GM19238 (cell line): ENCODE results near the gene MIGA2.
"Not testable (repeated sequence)": the region's sequence is repeated elsewhere in the genome, so short reads cannot be mapped to it uniquely, and the experiment has no call there.

Experiments
- DNase-seq: peaks from one replicate; pipeline ENCODE4 v3.0.0; 2011; ENCODE audit warnings: low spot score; ENCODE audit not compliant: insufficient read length

Gene MIGA2

DNA sequence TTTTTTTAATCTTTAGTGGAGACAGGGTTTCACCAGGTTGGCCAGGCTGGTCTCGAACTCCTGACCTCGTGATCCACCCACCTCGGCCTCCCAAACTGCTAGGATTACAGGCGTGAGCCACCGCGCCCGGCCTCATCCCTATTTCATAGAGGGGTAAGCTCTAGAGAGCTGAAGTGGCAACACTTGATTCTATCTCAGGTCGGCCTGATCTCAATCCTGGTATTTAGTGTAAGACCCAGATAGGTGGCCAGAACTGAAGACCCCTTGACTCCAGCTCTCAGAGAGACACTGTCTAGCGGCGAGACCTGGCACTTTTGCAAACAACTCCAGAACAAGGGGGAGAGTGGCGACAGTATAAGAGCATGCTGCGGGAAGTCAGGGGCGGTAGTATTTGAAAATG, 588 bp upstream of the MIGA2 start:
- DNase-seq, result not testable (repeated sequence)

DNA sequence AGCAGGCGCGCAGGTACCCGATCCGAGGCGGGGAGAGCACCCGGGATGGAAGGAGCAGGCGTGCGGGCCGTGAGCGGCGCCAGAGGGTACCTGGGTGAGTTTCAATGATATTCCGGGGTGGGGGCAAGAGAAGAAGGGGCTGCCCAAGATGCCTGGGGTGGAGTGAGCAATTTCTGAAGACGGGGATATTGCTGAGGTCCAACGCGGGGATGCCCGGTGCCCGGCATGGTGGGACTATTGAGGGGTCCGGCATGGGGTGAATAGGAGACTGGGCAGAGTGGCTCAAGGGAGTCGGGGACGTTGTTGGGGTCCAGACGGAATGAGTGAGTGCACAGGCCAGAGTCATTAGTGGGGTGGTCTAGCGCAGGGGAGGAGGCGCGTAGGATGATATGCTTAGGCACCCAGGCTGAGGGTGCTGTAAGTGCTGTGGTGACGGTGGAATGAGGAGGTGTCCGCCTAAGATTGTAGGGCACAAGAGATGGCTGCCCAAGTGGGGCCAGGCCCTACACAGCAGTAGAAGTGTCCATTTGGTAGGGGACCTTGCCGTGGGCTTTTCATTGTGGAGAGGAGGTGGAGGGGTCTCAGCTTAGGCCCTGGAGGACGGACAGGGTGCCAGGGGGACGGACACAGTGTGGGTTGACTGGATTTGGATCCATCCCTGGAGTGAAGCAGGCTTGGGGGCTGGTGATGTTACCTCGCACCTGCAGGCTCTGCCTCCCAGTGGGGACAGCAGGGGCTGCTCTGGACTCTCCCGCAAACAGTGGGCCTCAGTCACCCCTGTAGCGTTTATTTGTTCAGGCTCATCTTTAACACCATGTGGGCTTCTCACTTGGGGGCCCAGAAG, 719 bp downstream of the MIGA2 start:
- no peak for DNase-seq

DNA sequence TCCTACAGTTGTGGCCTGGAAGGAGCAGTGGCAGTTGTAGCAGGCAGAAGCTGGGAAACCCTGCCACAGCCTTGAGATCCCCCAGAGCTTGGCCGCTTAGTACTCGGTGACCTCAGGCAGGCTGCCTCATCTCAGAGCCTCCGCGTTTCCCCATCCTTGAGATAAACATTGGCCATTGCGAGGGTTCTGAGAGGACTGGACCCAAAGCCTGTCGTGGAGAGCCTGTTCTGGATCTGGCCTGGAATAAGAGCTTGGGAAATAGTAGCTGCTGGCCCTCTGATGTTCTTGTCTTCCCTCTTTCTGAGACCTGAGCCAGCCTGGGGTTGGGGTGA, 1.3 kb downstream of the MIGA2 start:
- DNase-seq, result no peak

DNA sequence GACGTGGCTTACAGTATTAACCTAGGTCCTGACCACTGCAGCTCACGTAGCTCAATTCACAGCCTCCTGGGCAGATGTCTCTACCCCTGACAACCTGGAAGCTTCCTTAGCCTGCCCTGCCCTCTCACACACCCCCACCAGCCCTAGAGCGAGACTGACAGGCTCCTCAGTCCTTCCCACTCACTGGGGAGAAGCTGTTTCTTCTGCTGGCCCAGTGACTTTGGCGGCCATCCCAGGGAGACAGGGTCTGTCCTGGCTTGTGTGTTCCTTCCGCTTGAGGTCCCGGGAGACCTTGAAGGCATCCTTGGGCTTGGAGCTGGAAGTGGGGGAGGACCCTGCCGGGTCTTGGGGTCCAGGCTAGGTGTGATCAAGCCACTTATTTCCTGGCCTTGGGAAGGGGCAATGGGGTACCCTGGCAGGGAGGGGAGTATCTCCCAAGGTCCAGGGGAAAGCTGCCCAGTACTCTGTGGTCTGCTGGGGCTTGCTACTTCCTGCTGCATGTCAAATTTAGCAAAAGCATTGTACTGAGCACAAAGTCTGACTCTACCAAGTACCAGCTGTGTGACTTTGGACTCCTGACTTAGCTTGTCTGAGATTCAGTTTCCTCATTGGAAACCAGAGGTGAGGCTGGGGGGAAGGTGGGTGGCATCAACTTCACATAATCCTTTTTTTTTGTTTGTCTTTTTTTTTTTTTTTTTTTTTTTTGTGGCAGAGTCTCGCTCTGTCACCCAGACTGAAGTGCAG, 1.9 kb downstream of the MIGA2 start:
- no peak for DNase-seq

- no peak for DNase-seq
These were observed 3.8 kb downstream of the MIGA2 start for GRCh38 chr9:129040113-129040643.

GRCh38 chr9:129042016-129042415, 5.6 kb downstream of the MIGA2 start:
- no peak for DNase-seq

GRCh38 chr9:129052592-129052991, 16.2 kb downstream of the MIGA2 start:
- DNase-seq, result no peak

DNA sequence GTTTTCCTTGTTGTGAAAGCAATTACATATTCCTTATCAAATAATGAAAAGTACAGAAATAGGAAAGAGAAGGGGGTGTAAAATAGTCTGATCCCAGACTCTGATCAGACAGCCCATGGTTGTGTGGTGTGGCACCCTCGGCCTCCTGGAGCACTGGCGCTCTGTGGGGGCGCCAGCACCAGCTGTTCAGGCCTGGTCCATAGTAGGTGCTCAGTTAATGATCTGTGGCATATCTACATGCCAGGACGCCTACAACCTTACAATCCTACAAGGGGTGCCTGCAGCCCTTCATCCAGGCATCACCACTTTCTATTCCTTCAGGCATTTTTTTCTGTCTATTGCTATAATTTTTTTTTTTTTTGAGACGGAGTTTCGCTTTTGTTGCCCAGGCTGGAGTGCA, 16.6 kb downstream of the MIGA2 start:
- DNase-seq, result no peak

DNA sequence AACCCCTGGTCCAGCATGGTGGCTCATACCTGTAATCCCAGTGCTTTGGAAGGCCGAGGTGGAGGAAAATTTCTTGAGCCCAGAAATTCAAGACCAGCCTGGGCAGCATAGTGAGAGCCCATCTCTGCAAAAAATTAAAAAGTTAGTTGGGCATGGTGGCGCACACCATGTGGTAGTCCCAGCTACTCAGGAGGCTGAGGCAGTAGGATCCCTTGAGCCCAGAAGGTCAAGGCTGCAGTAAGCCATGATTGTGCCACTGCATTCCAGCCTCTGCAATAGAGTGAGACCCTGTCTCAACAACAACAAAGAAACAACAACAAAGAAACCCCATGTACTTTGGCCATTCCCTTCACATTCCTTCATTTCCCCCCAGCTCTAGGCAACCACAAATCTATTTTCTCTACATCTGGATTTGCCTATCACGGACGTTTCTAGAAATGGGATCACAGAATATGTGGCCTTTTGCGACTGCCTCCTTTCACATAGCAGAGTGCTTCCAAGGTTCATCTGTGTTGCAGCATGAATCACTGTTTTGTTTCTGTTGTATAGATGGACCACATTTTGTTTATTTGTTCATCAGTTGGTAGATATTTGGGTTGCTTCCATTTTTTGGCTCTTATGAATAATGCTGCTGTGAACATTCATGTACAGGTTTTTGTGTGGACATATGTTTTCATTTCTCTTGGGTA, 17.9 kb downstream of the MIGA2 start:
- no peak for DNase-seq

GRCh38 chr9:129058965-129059795, 22.8 kb downstream of the MIGA2 start:
- no peak for DNase-seq

DNA sequence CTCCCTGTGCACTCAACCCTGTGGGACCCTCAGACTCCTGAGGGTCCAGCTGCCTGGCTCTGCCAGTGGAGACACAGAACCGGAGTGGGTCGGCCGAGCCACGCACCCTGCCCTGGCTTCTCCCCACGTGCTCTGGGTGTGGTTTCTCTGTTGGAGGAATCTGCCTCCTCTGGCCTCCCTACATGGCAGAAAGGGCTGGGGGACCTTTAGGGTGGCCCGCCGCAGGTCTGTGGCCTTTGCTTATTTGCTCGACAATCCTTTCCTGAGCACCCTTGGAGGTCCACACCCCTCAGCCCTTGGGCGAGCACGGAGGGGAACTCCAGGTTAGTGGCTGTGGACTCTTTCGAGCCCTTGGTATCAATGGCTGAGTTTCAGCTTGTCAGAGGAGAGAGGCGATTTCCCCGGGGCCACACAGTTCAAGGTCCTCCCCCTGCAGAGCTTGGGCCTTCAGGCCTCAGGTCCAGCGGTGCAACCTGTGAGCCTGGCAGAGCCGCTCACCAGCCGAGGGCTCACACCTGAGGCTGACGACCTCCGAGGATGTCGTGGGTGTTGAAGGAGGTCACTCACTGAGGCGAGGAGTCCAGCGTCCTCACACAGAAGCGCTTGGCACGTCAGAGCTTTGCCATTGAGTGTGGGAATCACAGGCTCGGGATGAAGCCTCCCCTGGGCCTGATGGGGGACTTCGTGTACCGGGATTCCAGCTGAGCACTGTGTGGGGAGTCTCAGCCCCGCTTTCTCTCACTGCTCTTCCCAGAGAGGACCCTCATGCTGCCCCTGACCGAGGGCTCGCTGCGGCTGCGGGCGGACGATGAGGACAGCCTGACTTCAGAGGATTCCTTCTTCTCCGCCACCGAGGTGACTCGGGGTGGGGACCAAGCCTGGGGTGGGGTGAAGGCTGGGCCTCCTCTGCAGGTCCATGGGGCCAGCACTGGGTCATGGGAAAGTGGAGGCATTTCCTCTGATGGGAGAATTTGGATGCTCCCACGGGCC, 23.7 kb downstream of the MIGA2 start:
- no peak for DNase-seq

- DNase-seq, result no peak
These were observed 24.6 kb downstream of the MIGA2 start for GRCh38 chr9:129060991-129061390.

DNA sequence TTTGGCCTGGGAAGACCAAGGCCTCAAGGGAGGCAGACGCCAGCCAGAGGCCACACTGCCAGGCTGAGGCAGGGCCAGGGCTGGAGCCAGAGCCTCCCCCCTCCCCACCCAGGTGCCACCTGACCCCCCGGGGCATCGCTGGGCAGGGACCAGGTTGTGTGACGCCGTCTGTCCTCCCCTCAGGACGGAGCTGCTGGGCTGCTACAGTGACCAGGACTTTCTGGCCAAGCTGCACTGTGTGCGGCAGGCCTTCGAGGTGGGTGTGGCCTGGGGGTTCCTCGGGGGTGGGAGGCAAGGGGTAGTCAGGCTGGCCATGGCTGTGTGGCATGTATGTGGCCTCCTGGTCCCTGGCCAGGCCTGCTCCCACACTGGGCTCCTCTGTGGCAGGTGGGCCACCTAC, 26.6 kb downstream of the MIGA2 start:
- no peak for DNase-seq

GRCh38 chr9:129064499-129064908, 28.1 kb downstream of the MIGA2 start:
- DNase-seq, result no peak

- no peak for DNase-seq
These were observed 31.7 kb downstream of the MIGA2 start for GRCh38 chr9:129068110-129068509.

DNA sequence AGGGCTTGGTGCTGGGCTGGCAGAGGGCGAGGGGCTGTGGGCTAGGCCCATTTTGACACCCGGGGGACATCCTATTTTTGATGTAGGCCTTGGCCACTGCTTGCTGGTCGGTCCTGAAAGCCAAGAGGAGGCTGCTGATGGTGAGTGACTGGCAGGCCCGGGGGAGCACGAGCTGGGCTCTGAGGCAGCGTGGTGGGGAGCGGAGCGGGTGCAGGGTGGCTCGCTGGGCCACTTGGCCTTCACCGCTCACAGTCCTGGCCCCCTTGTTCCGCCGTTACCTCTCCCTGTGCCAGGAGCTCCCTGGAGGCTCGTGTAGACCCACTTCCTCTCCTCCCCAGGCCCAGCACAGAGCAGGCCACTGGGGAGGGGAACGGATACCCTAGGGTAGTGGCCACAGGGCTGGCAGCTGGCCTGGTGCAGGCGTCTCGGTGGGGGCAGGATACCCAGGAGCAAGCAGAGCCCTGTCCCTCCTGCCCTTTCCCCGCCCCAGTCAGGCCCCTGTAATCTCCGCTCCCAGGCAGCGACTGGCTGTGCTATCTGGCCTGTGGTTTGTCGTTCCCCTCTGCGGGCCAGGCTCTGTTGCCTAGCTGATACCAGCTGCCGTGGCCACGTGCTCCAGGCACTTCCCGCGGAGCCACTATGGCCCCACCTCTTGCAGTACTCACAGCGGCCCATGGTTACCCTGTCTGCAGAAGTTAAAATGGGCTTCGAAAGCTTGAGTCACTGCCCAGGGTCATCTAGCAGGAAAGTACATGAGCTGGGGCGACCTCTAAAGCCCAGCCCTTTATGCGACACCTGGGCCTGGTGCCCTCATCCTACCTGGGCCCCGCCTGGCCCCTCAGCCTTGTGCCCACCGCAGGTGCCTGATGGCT, 32.8 kb downstream of the MIGA2 start:
- DNase-seq, result peak; percentile 63

DNA sequence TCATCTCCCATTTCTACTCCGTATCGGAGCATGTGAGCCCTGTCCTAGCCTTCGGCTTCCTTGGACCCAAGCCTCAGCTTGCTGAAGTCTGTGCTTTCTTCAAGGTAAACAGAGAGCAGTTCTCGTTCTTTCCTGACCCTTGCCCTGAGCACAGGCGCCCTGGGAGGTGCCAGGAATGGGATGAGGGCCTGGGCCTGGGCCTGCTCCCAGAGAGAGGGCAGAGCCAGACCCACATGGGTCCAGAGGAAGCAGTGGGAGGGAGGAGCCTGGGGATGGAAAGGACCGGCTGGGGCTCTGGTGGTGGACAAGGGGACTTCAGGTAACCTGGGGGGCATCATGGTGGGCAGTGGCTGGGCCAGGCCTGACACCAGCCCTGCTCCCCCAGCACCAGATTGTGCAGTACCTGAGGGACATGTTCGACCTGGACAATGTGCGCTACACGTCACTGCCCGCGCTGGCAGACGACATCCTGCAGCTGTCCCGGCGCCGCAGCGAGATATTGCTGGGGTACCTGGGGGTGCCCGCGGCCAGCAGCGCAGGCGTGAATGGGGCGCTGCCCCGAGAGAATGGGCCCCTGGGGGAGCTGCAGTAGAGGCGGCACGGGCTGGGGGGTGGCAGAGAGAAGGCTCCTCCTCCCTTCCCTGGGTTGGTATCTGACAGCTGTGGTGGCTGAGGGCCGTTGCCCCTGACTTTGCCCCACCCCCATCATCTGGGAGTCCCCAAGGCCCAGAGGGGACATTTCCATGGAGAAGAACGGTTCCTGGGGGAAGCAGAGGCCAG, 33.6 kb downstream of the MIGA2 start:
- no peak for DNase-seq
